Measurements from ENCODE around the gene AMTN. TPM values are rescaled to one million over a fixed set of nuclear protein-coding genes. Genes with fewer than 3 reads are reported as not detected.

Gene AMTN
- total RNA-seq, 1 donor from 2014 or later = not detected

GRCh38 chr4:70559211-70559830 is 41.0 kb downstream of the AMTN start:
- DNase-seq (ENCODE audit: low spot score in 2 of 2) (peak; percentile 7 to 49), FAIRE-seq (peak; percentile 76)

- FAIRE-seq = no peak
- no peak for DNase-seq (ENCODE audit: low spot score in 2 of 2)
These were observed 41.6 kb downstream of the AMTN start for GRCh38 chr4:70559924-70560323.

- DNase-seq (ENCODE audit: low spot score in 2 of 2) (no peak), FAIRE-seq (no peak)
These were observed 45.7 kb downstream of the AMTN start for GRCh38 chr4:70564033-70564432.

GRCh38 chr4:70570796-70571195 is 52.4 kb downstream of the AMTN start:
- DNase-seq (ENCODE audit: low spot score in 2 of 2) (no peak), FAIRE-seq (no peak)

DNA sequence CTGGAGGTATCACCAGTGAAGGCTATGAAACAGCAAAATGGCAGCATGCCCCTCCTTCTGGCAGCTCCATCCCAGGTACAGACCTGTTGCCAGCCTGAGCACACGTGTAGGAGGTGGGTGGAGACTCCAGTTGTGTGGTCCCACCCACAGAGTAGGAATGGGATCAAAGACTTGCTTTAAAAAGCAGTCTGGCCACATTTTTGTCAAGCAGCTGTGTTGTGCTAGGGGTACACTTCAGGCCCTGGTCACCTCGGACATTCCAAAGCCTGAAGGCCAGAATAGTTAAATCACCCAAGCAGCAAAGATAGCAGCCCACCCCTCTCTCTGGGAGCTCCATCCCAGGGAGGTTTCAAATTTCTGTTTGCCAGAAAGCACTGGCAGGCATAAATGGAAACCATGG is 53.4 kb downstream of the AMTN start:
- DNase-seq (ENCODE audit: low spot score in 2 of 2) (no peak), FAIRE-seq (no peak)

GRCh38 chr4:70575964-70576363 is 57.6 kb downstream of the AMTN start:
- FAIRE-seq = no peak
- DNase-seq (ENCODE audit: low spot score in 2 of 2) = no peak

DNA sequence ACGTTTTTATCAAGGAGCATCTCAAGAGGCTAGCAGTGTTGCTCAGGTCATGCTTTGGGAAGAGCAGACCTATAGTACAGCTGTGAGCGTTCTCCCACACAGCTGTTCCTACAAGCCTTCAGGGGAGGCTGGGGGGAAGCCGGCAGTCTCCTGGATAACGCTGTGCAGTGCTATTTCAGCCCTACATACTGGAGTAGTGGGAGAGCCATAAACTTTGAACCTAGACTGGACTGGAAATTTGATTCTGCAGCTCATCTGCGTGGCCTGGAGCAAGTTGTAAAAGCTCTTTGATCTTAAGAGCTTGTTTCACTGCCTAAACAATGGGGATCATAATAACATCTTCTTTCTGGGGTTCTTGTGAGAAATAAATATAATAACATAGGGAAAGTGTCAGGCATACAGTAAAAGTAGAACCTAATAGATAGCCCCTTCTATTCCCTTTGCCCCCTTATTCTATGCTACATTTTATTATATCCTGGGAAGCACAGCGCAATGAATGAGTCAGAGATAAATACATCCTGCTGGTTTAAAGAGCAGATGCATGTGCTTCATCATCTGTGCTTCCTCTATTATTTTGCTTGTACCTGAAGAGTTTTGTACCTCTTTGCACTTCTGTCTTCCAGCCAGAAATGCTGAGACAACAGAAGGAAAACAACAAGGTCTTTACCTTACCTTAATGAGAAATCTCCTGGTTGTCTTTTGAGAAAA is 59.0 kb downstream of the AMTN start:
- DNase-seq (ENCODE audit: low spot score in 2 of 2) (no peak), FAIRE-seq (no peak)

GRCh38 chr4:70581980-70582379 is 63.6 kb downstream of the AMTN start:
- DNase-seq (ENCODE audit: low spot score in 2 of 2) (no peak), FAIRE-seq (no peak)

Other genes starting within 250 kb of the AMTN start
- not detected for gene CABS1, start 183.6 kb upstream of the AMTN start, total RNA-seq
- gene SMR3A, start 157.8 kb upstream of the AMTN start, total RNA-seq = not detected
- not detected for gene SMR3B, start 135.4 kb upstream of the AMTN start, total RNA-seq
- gene OPRPN, start 120.6 kb upstream of the AMTN start, total RNA-seq = not detected
- not detected for gene MUC7, start 46.4 kb upstream of the AMTN start, total RNA-seq
- gene AMBN, start 73.7 kb downstream of the AMTN start, total RNA-seq = 1.2 TPM
- under 0.01 TPM for gene ENAM, start 110.2 kb downstream of the AMTN start, total RNA-seq
- gene JCHAIN, start 147.9 kb downstream of the AMTN start, total RNA-seq = under 0.01 TPM
- gene UTP3, start 170.0 kb downstream of the AMTN start, total RNA-seq = 16.3 TPM
- gene RUFY3, start 203.4 kb downstream of the AMTN start, total RNA-seq = 669 TPM

All from frontal cortex (tissue), 4 donors.